ENCODE data around the gene TEX44.
"Not testable (repeated sequence)": the region's sequence is repeated elsewhere in the genome, so short reads cannot be mapped to it uniquely, and the experiment has no call there.

Gene TEX44

DNA sequence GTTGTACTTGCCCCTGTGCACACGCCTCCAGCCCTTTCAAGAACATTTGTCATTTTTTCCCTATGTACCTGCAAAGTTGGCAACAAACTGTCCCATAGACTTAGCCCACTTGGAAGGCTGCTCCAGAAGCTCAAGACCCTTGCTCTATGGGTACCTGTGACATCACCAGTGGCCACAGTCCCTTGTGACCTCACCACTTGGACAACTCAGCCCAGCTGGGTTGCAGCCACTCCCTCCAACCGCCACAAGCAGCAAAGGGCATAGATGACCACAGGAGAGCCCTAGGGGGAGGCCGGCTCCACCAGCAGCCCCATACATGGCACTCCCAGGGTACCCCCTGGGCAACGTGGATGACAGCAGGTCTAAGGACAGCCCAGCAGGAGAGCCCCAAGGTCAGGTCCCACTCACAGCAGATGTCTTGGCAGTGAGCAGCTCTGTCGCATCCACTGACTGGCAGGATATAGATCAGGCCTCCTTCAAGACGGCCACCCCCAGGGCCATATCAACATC is at the start of gene TEX44:
TEX44 (plus strand) TSS at position 229 of the 510 bp plus-strand sequence; CDS start at position 317, 88 bp downstream.
- no peak for DNase-seq

DNA sequence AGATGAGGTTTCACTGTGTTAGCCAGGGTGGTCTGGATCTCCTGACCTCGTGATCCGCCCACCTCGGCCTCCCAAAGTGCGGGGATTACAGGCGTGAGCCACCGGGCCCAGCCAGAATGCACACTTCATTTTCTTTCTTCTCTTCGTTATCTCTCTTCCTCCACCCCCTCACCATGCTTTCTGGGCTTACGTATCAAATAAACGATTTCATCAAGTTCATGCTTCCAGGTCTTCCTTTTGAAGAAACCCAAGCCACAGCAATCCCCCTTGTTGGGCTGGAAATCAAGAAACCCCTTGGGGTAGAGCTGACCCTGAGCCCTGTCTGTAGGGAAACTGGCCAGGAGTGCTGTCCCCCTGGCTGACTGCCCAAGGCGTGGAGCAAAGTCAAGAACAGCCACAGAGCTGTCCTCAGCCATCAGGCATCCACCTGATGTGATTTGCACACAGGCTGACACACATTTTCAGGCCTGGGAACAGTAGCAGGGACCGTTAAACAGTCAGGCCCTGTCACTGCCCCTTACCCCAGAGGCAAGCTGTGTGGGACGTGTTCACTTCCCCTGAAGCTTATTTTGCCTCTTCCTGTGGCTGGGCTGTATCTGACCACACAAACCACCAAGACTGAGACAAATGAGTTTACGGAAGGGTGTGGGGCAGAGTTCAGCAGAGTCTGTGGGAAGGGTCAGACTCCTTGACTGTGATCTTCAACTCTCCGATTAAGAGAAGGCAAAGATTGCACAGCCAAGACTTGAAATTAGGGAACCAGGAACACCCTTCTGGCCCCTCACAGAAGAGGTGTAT is 47.4 kb upstream of the TEX44 start:
- DNase-seq, result no peak

- no peak for DNase-seq
Measured at GRCh38 chr2:231546014-231546715, 46.5 kb upstream of the TEX44 start.

DNA sequence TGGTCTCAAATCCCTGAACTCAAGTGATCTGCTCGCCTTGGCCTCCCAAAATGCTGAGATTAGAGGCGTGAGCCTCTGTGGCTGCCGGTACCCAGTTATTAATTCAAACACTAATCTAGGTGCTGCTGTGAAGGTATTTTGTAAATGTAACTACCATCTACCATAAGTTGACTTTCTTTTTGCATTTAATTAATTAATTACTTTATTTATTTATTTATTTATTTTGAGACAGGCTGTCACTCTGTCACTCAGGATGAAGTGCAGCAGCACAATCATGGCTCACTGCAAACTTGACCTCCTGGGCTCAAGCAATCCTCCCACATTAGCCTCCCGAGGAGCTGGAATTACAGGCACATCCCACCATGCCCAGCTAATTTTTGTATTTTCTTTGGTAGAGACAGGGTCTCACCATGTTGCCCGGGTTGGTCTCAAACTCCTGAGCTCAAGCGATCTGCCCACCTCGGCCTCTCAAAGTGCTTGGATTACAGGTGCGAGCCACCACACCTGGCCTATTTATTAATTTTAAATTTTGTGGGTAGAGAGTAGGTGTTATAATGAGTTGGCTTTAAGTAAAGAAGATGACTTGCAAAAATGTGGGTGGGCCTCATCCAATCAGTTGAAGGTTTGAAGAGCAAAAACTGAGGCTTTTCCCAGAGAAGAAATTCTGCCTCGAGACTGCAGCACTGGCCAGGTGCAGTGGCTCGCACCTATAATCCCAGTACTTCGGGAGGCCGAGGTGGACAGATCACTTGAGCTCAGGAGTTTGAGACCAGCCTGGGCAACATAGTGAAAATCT is 45.2 kb upstream of the TEX44 start:
- DNase-seq, result no peak

GRCh38 chr2:231548752-231549151 is 43.9 kb upstream of the TEX44 start:
- no peak for DNase-seq

GRCh38 chr2:231549446-231550239 is 43.0 kb upstream of the TEX44 start:
- no peak for DNase-seq

DNA sequence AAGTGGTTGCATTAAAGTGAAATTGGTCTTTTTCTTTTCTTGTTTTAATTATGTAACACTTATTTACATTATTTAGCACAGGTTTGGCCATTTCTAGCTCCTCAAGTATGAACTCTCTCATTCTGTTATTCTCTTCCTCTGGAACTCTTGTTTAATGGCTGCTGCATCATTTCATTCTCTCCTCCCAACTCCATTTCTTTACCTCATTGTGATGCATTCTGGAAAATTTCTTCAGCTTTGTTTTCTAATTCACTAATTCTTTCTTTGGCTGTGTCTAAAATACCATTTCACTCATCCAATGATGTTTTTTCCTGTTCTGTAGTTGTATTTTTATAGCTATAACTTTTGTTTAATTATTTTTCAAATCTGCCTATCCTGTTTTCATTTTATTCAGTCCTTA is 39.9 kb upstream of the TEX44 start:
- DNase-seq, result no peak

DNA sequence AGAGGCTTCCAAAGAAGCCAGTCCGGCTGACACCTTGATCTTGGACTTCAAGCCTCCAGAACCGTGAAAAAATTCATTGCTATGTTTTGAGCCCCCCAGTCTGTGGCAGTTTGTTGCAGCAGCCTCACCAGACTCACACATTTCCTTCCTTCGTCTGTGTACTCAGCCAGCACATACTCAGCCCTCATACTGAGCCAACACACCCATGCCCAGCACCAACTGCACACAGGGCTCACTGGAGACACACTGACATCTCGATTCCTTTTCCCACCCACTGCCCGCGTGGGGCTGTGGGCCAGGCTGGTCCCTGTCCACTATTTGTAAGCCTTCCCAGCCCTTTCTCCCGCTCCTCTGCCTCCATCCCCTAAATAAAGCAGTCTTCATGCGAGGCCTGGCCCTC is 38.3 kb upstream of the TEX44 start:
- no peak for DNase-seq

DNA sequence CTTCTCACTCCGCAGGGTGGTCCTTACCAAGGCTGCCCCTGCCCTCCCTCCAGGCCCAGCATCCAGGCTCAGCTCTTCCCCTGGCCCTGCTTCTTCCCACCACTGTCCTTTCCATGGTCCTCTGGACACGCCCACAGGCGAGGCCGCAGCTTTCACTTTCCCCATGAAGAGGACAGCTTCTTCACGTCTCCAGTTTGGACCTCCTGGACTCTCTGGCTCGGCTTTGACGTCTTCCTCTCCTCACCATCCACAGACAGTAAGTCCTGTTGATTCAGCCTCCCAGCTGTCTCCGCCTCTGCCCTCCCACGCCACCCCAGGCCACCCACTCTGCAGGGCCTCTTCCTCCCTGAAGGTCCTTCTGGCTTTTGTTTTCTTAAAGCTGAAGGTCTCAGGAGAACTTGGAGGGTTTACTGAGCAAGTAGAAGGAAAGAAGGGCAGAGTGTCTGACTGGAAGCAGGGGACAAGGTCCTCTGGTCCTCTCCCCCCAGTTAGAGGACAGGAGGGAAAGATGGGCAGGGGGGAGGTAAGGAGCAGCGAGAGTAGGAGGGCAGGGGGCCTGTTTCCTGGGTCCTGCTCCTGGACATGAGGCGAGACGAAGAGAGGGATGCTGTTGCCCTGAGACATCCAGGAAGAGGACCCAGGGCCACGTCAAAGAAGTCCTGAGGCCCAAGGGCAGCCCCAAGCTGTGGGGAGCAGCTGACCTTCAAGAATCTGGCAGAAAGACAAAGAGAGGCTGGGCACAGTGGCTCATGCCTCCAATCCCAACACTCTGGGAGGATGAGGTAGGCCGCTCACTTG is 37.7 kb upstream of the TEX44 start:
- no peak for DNase-seq

DNA sequence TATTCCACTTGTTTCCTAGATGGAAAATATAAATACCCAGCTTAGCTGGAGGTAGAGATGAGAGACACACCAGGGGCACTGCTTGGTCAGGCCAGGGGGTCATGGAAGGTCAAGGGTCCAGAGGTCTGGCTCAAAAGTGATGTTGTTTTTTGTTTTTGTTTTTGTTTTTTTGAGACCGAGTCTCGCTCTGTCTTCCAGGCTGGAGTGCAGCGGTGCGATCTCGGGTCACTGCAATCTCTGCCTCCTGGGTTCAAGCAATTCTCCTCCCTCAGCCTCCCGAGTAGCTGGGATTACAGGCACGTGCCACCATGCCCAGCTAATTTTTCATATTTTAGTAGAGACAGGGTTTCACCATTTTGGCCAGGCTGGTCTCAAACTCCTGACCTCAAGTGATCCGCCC is 36.2 kb upstream of the TEX44 start:
- DNase-seq, result not testable (repeated sequence)

DNA sequence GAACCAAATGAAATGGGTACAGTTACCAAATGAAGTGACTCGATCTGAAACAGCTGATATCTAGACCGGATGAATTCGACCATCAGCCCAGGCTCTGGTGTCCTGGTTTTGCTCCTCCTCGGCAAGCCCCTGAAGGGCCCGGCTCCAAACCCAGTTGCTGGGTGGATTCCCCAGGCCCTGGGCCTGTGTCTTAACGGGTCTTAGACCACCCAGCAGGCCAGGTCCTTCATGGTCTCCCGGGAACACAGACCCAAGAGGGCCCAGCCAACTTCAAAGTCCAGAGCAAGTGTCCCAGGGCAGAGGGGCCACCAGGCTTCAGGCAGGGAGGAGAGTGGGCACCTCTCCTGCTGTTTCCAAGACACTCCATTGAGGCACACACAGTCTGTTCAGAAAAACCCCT is 35.7 kb upstream of the TEX44 start:
- DNase-seq, result no peak

DNA sequence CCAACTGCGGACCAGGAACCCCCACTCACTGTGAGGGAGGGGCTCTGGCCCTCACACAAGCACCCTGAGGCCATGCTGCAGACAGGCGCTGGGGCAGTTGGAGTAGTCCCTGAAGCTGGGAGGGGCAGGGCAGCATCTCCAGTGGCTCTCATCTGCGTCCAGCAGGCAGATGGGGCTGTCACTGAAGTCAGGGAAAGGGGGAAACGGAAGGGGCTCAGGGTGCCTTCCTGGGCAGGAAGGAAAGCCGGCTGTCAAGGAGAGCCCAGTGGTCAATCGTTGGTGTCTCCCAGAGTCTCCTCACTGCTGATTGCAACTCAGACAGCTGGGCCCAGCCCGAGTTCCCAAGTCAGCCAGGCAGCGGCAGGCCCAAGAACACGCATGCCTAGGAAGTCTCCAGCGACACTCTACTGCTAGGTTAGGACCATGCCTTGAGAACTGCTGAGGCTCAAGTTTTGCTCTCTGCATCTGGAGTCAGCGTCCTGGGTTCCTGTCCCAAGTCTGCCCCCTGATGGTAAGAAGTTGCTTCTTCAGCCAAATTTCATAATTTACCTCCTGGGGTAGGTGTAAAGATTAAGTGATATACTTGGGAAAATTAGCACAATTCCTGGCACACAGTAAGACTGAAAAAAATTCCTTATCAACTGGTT is 35.0 kb upstream of the TEX44 start:
- peak; percentile 15 to 64 (median 51) for DNase-seq

- peak; percentile 15 to 70 (median 21) for DNase-seq
Measured at GRCh38 chr2:231563378-231563961, 29.2 kb upstream of the TEX44 start.

GRCh38 chr2:231565887-231566594 is 26.6 kb upstream of the TEX44 start:
- DNase-seq, result no peak

DNA sequence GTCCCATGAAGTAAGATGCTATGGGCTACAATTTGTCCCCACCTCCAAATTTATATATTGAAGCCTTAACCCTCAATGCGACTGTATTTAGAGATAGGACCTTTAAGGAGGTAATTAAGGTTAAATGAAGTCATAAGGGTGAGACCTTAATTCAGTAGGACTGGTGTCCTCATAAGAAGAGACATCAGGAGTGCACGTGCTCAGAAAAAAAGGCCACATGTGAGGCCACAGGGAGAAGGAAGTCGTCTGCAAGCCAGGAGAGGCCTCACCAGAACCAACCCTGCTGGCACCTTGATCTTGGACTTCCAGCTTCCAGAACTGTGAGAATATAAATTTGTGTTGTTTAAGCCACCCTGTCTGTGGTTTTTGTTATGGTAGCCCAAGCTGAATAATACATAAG is 25.5 kb upstream of the TEX44 start:
- DNase-seq, result no peak

DNA sequence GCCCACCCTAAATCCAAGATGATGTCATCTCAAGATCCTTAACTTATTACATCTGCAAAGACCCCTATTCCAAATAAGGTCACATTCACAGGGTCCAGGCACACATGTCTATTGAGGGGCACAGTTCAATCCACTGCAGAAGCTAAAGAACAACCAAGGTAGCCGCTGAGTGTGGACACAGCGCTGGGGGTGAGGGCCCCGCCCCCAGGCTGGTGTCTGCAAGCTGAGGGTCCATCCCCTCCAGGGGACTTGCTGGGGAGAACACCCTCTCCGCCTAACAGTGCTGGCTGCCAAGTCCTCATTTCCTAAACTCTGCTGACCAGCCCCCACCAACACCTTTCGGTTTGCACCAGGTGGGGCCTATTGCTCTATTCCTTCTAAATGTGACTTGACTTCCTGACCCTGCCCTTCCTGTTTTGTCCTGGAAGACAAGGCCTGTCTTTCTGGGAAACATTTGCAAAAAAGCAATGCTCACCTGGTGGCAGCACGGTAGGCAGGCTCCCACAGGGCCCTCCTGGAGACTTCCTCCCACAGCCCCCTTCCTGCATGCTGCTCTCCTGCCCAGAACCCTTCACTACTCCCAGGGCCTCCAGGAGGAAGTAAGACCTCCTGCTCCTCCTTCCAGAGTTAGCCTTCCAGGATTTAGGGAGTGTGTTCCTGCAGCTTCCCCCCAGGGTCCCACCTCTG is 24.4 kb upstream of the TEX44 start:
- DNase-seq, result peak in 1 of 3 experiments; percentile 69

- peak in 2 of 3 experiments; percentile 69 to 71 for DNase-seq
Measured at GRCh38 chr2:231568785-231569435, 23.8 kb upstream of the TEX44 start.

GRCh38 chr2:231570915-231571314 is 21.7 kb upstream of the TEX44 start:
- DNase-seq, result not testable (repeated sequence)

Data from NCI-H1417 (cell line).